Measurements from ENCODE around the gene IFNB1.

IFNB1 gene

GRCh38 chr9:21031091-21031807, 46.5 kb downstream of the IFNB1 start, which contains the start of gene HACD4:
TSS of gene HACD4 (minus strand) at chr9:21031640. CDS start at chr9:21031590, 50 bp downstream.
- Histone ChIP-seq H3K27me3 (no peaks in the 10 kb centered on the region), H3K27ac (peak within 1 kb of the TSS; percentile 94), H3K4me3 (ENCODE audit: low read depth in 1 of 2, low read length in 1 of 2) (peak within 1 kb of the TSS; percentile 65 to 83), H3K4me1 (ENCODE audit: control insufficient read depth in 1 of 2, insufficient read depth in 1 of 2, low read depth in 1 of 2, low read length in 1 of 2) (peaks cover 39% of the 10 kb centered on the region in 2 experiments), H3K36me3 (peaks cover 17% of the 10 kb centered on the region), H3K9me3 (no peaks in the 10 kb centered on the region)
- TF ChIP-seq, protein P1, sequence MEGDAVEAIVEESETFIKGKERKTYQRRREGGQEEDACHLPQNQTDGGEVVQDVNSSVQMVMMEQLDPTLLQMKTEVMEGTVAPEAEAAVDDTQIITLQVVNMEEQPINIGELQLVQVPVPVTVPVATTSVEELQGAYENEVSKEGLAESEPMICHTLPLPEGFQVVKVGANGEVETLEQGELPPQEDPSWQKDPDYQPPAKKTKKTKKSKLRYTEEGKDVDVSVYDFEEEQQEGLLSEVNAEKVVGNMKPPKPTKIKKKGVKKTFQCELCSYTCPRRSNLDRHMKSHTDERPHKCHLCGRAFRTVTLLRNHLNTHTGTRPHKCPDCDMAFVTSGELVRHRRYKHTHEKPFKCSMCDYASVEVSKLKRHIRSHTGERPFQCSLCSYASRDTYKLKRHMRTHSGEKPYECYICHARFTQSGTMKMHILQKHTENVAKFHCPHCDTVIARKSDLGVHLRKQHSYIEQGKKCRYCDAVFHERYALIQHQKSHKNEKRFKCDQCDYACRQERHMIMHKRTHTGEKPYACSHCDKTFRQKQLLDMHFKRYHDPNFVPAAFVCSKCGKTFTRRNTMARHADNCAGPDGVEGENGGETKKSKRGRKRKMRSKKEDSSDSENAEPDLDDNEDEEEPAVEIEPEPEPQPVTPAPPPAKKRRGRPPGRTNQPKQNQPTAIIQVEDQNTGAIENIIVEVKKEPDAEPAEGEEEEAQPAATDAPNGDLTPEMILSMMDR (IDR thresholded peaks at IDR 0.05): no peak

DNA sequence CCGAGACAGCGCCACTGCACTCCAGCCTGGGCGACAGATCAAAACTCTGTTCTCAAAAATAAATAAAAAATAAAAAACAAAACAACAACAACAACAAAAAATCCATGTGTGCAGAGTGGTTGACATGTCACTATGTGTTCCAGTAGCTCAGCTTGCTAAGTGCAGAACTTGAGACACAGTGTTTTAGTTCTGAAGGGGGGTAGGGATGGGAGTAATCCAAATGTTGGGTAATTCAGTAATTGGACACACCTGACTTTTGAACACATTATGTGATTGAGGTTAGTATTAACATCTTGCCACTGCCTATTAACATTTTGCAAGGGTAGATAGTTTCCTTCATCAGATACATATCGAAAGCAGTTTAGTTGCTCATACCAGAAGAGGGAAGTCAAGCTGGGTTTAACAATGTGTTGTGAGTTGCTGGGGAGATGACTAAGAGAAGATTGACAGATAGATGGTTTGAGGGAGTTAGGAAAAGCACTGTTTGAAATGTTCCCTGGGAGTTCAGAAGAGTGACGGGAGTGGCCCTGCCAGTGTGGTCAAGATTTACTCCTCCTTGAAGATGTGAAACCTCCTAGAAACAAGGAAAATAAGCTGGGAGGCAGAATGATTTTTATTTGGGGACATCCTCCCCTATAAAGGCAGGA, 47.2 kb downstream of the IFNB1 start:
- Histone ChIP-seq H3K4me3 (ENCODE audit: low read depth in 1 of 2, low read length in 1 of 2) (peak overlapping the region; percentile 65 to 83), H3K4me1 (ENCODE audit: control insufficient read depth in 1 of 2, insufficient read depth in 1 of 2, low read depth in 1 of 2, low read length in 1 of 2) (peaks cover 42 to 46% of the 10 kb centered on the region in 2 experiments), H3K27me3 (no peaks in the 10 kb centered on the region), H3K36me3 (peaks cover 25% of the 10 kb centered on the region), H3K9me3 (no peaks in the 10 kb centered on the region), H3K27ac (peak overlapping the region; percentile 94)
- TF ChIP-seq, protein P1 (IDR thresholded peaks at IDR 0.05): no peak

GRCh38 chr9:21029661-21030060, 48.1 kb downstream of the IFNB1 start:
- H3K4me1 ChIP-seq (ENCODE audit: control insufficient read depth in 1 of 2, insufficient read depth in 1 of 2, low read depth in 1 of 2, low read length in 1 of 2): peaks cover 47 to 55% of the 10 kb centered on the region in 2 experiments
- H3K27me3 ChIP-seq: no peaks in the 10 kb centered on the region
- H3K36me3 ChIP-seq: peaks cover 28% of the 10 kb centered on the region
- TF ChIP-seq, protein P1 (IDR thresholded peaks at IDR 0.05): no peak
- H3K27ac ChIP-seq: peak overlapping the region; percentile 94
- H3K9me3 ChIP-seq: no peaks in the 10 kb centered on the region
- peak overlapping the region in 1 of 2 experiments; percentile 83 for H3K4me3 ChIP-seq (ENCODE audit: low read depth in 1 of 2, low read length in 1 of 2)

- Histone ChIP-seq H3K4me1 (ENCODE audit: control insufficient read depth in 1 of 2, insufficient read depth in 1 of 2, low read depth in 1 of 2, low read length in 1 of 2) (peaks cover 59 to 66% of the 10 kb centered on the region in 2 experiments), H3K27me3 (no peaks in the 10 kb centered on the region), H3K27ac (peak overlapping the region; percentile 94), H3K36me3 (peaks cover 28% of the 10 kb centered on the region), H3K4me3 (ENCODE audit: low read depth in 1 of 2, low read length in 1 of 2) (no peak overlapping the region), H3K9me3 (no peaks in the 10 kb centered on the region)
- TF ChIP-seq, protein P1 (IDR thresholded peaks at IDR 0.05): no peak
Observed at GRCh38 chr9:21028466-21028865, 49.3 kb downstream of the IFNB1 start.

DNA sequence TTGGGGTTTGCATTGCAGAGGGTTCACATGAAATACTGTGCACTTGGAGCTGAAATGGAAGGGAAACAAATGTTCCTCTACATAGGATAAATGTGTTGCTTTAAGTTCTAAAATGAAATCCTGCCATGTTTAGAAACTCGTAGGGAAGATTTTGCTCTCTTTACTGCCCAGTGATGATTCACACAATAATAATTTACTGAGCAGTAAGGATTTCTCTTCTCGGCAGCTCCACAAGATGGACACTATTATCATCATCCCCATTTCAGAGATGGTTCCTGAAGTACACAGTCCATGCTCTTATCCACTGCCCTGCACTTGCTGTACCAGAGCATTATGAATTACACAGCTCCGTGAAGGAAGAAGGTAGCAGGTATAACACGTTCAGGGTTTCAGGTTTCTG, 50.4 kb downstream of the IFNB1 start:
- Histone ChIP-seq H3K27me3 (no peaks in the 10 kb centered on the region), H3K36me3 (peaks cover 28% of the 10 kb centered on the region), H3K4me3 (ENCODE audit: low read depth in 1 of 2, low read length in 1 of 2) (no peak overlapping the region), H3K9me3 (no peaks in the 10 kb centered on the region), H3K4me1 (ENCODE audit: control insufficient read depth in 1 of 2, insufficient read depth in 1 of 2, low read depth in 1 of 2, low read length in 1 of 2) (peaks cover 62 to 72% of the 10 kb centered on the region in 2 experiments), H3K27ac (peak overlapping the region; percentile 34)
- TF ChIP-seq, protein P1 (IDR thresholded peaks at IDR 0.05): no peak

All from neutrophil (primary cell).